K562 (cell line): Measurements from ENCODE around the gene MYL5. TPM values are rescaled to one million over a fixed set of nuclear protein-coding genes. Genes with fewer than 3 reads are reported as not detected.

Source experiments
- ATAC-seq: fragments of 200-7000 bp; cut with Tn5 transposase; 3 replicates; pipeline ENCODE4 v1.9.1; 2020; ENCODE audit warnings: moderate library complexity
- BruUV-seq: library from RNA; stranded (reverse); fragments of 400-500 nt; replicated peaks from 2 replicates; lab custom pipeline; 2021; lab: Mats Ljungman, UMichigan
- CTCF ChIA-PET: fragments of 300-600 bp; formaldehyde crosslinking; extraction: SDS; loops from one replicate; lab custom pipeline; 2021; ENCODE audit warnings: low intra/inter-chr PET ratio; lab: Yijun Ruan, JAX
- POLR2A ChIA-PET: fragments of 300-600, 350-650 bp; sonication (Branson Sonifier 250); formaldehyde crosslinking; extraction: SDS; loops from one replicate; lab custom pipeline; 2021; ENCODE audit warnings: antibody characterized with exemption, inconsistent platforms; lab: Yijun Ruan, JAX
- DNase-seq, 4 experiments: peaks; one replicate each; pipeline versions ENCODE4 v3.0.0 to v3.0.0-alpha.2; 2011 to 2018; ENCODE audit warnings: low spot score in 3 of 4, mixed read lengths in 3 of 4; ENCODE audit errors: extremely low read depth in 1 of 4
- FAIRE-seq: peaks from 2 replicates; lab custom pipeline; 2011; peaks lifted over from hg19 to GRCh38; lab: Jason Lieb, UNC
- H2AFZ ChIP-seq: 2 replicates; pipeline ENCODE4 v1.6.0; 2011; ENCODE audit warnings: low read depth, low read length, control low read depth, inconsistent platforms
- H3K27ac ChIP-seq: fragments of 200-600 bp; 3 replicates; pipeline ENCODE4 v1.8.0; 2011; ENCODE audit warnings: low read depth, mild to moderate bottlenecking, control low read depth, inconsistent platforms, low read length, moderate library complexity, mixed read lengths; ENCODE audit errors: extremely low read depth
- H3K27me3 ChIP-seq, 2 experiments: fragments of 300-600 bp in 1 of 2; 2 replicates in 1 of 2; 3 replicates in 1 of 2; pipeline versions ENCODE4 v1.6.0 to v1.8.0; 2011; ENCODE audit warnings: inconsistent platforms in 2 of 2, low read length in 2 of 2, mild to moderate bottlenecking in 1 of 2, mixed read lengths in 1 of 2, moderate library complexity in 1 of 2; ENCODE audit not compliant: control insufficient read depth in 2 of 2, insufficient read depth in 2 of 2
- H3K36me3 ChIP-seq: fragments of 300-600 bp; 3 replicates; pipeline ENCODE4 v1.8.0; 2011; ENCODE audit warnings: mild to moderate bottlenecking, low read length, inconsistent platforms; ENCODE audit not compliant: control insufficient read depth, insufficient read depth
- H3K4me1 ChIP-seq, 2 experiments: fragments of 200-600 bp in 1 of 2; replicated peaks in 1 of 2; 2 replicates in 1 of 2; 3 replicates in 1 of 2; pipeline versions ENCODE4 v1.5.1 to v1.8.0; 2011; ENCODE audit warnings: inconsistent platforms in 2 of 2, low read length in 2 of 2, mild to moderate bottlenecking in 1 of 2, mixed read lengths in 1 of 2, moderate library complexity in 1 of 2; ENCODE audit not compliant: control insufficient read depth in 2 of 2, insufficient read depth in 2 of 2
- H3K4me2 ChIP-seq: 2 replicates; pipeline ENCODE4 v1.6.1; 2011; ENCODE audit warnings: low read length, control low read depth, inconsistent platforms, mixed read lengths; ENCODE audit not compliant: insufficient read depth
- H3K4me3 ChIP-seq: fragments of 200-600 bp; sonication (generic), shearing (Covaris generic); 2 replicates; pipeline ENCODE4 v1.5.1; 2016; ENCODE audit warnings: control low read depth, inconsistent platforms
- H3K79me2 ChIP-seq: fragments of 200-600 bp; 3 replicates; pipeline ENCODE4 v1.8.0; 2011; ENCODE audit warnings: low read length, inconsistent platforms; ENCODE audit not compliant: control insufficient read depth, insufficient read depth
- H3K9ac ChIP-seq, 2 experiments: 2 replicates each; pipeline versions ENCODE4 v1.6.0 to v1.6.1; 2011; ENCODE audit warnings: low read depth in 2 of 2, low read length in 2 of 2, control low read depth in 1 of 2, inconsistent platforms in 1 of 2, mild to moderate bottlenecking in 1 of 2, mixed read lengths in 1 of 2; ENCODE audit not compliant: insufficient read depth in 1 of 2
- H3K9me1 ChIP-seq: one replicate; pipeline ENCODE4 v1.6.0; 2011; ENCODE audit warnings: inconsistent platforms, mild to moderate bottlenecking, low read length, moderate library complexity; ENCODE audit not compliant: control insufficient read depth, insufficient read depth
- H3K9me3 ChIP-seq: replicated peaks from 2 replicates; pipeline ENCODE4 v1.5.1; 2011; ENCODE audit warnings: low read depth, low read length, inconsistent platforms; ENCODE audit not compliant: control insufficient read depth, insufficient read depth
- H4K20me1 ChIP-seq: replicated peaks from 2 replicates; pipeline ENCODE4 v1.6.1; 2011; ENCODE audit warnings: low read length, inconsistent platforms, mixed read lengths; ENCODE audit not compliant: control insufficient read depth, insufficient read depth
- ELF4 ChIP-seq: fragments of 450-650 bp; formaldehyde crosslinking; IDR thresholded peaks from 2 replicates; pipeline ENCODE4 v1.4.0; 2022; ENCODE audit warnings: missing genetic modification characterization
- KAT2B ChIP-seq: IDR thresholded peaks from one replicate; pipeline ENCODE4 v1.6.1; 2012; ENCODE audit warnings: low read depth, mild to moderate bottlenecking, control low read depth, inconsistent platforms, low read length, moderate library complexity
- NBN ChIP-seq: fragments of 450-650 bp; IDR thresholded peaks from 2 replicates; pipeline ENCODE4 v1.6.1; 2016; ENCODE audit warnings: low read depth, mild to moderate bottlenecking
- NONO ChIP-seq, 2 experiments: fragments of 200-400 bp in 1 of 2; fragments of 450-650 bp in 1 of 2; formaldehyde crosslinking in 1 of 2; IDR thresholded peaks; 2 replicates each; pipeline ENCODE4 v1.6.1; 2017; ENCODE audit warnings: low read depth in 2 of 2, mild to moderate bottlenecking in 2 of 2, moderate library complexity in 2 of 2, low read length in 1 of 2
- POLR2G ChIP-seq: fragments of 200-400 bp; formaldehyde crosslinking; IDR thresholded peaks from 2 replicates; pipeline ENCODE4 v1.6.1; 2017; ENCODE audit warnings: low read depth, mild to moderate bottlenecking, antibody characterized with exemption, low read length, moderate library complexity
- TAF1 ChIP-seq: IDR thresholded peaks from 2 replicates; pipeline ENCODE4 v1.6.1; 2011; ENCODE audit warnings: mild to moderate bottlenecking, low read length, moderate library complexity; ENCODE audit not compliant: insufficient read depth, control insufficient read depth, severe bottlenecking; ENCODE audit errors: extremely low read depth
- ZNF511 ChIP-seq: sonication (generic); formaldehyde crosslinking; IDR thresholded peaks from 2 replicates; pipeline ENCODE4 v1.8.0; 2022; ENCODE audit warnings: mild to moderate bottlenecking, missing genetic modification reagents
- ZNF766 ChIP-seq: fragments of 200-800 bp; sonication (Bioruptor generic); conservative IDR thresholded peaks from 2 replicates; pipeline ENCODE4 v1.6.1; 2016; ENCODE audit warnings: missing genetic modification characterization, missing compliant biosample characterization
- WGBS: fragments of 100-300 bp; shearing (Covaris generic); methylation state at CpG from one replicate; pipeline ENCODE4 v1.1.6; 2016; ENCODE audit warnings: low coverage, mixed read lengths; ENCODE audit not compliant: insufficient coverage; ENCODE audit errors: missing lambda C conversion rate; 5-methylcytosine and 5-hydroxymethylcytosine counted together
- in situ Hi-C: fragments of 300-500 bp; cut with MboI; formaldehyde crosslinking; loops from 4 replicates; pipeline ENCODE4 v1.15.0; 2018; ENCODE audit warnings: inconsistent platforms, mixed read lengths
- intact Hi-C: fragments of 100-400 bp; cut with micrococcal nuclease; formaldehyde crosslinking; loops from 2 replicates; pipeline ENCODE4 v1.14.2; 2022
- polyA plus RNA-seq, 8 experiments: library from polyadenylated mRNA; depleted of rRNA in 4 of 8; stranded (reverse) in 5 of 8; unstranded in 3 of 8; fragments of >200 nt; fragmentation: Nextera tagmentation in 2 of 8; fragmentation: Illumina TruSeq in 1 of 8; extraction: Ambion mirVana in 2 of 8; extraction: Trizol in 1 of 8; gene quantifications; 2 replicates each; pipeline versions ENCODE4 v1.2.1 to v1.2.3, GENCODE V29; 2011 to 2014; ENCODE audit warnings: inconsistent platforms in 1 of 8, missing spikeins in 1 of 8
- total RNA-seq, 7 experiments: library from RNA; depleted of rRNA in 6 of 7; stranded (reverse); fragments of >200 nt in 6 of 7; fragmentation: Illumina TruSeq in 2 of 7; extraction: Trizol in 2 of 7; gene quantifications; 2 replicates each; pipeline versions ENCODE4 v1.2.1 to v1.2.3, GENCODE V29; 2011 to 2021; ENCODE audit warnings: low replicate concordance in 1 of 7

MYL5 gene
- total and polyA plus RNA-seq, 9 of the 15 experiments (the other 6 are each of a cell fraction or from before 2014, with no cell fraction given): 1.4 to 10.0 (median 4.1) TPM

GRCh38 chr4:665751-666435, 8.4 kb upstream of the MYL5 start:
- Histone ChIP-seq H3K4me3 (no peak overlapping the region), H3K36me3 (peaks cover 5% of the 10 kb centered on the region; the same call in 2 of the 3 replicates), H3K4me1 (peaks cover 0 to 42% of the 10 kb centered on the region in 2 experiments; a peak in 2 of 5 replicates), H3K27me3 (peaks cover 21 to 52% of the 10 kb centered on the region in 2 experiments; a peak in 3 of 5 replicates), H4K20me1 (no peaks in the 10 kb centered on the region), H3K9ac (peak overlapping the region in 1 of 2 experiments; percentile 43; a peak in 1 of 4 replicates), H3K9me1 (no peaks in the 10 kb centered on the region), H3K79me2 (no peaks in the 10 kb centered on the region), H3K27ac (no peak overlapping the region), H2AFZ (no peak overlapping the region), H3K9me3 (no peaks in the 10 kb centered on the region), H3K4me2 (no peak overlapping the region)
- CTCF ChIA-PET: no interaction called here
- intact Hi-C loops: no loop called here
- POLR2A ChIA-PET: interaction anchor here (1.0 kb wide), 1 partner anchor 13 kb away, joined by 3 read pairs; no protein-coding TSS in a partner anchor
- FAIRE-seq (no peak), ATAC-seq (peak; percentile 49), DNase-seq (no peak)
- 4% methylated on average over 15 of the region's 22 CpGs for WGBS
- no TSS peak for BruUV-seq
- TF ChIP-seq ZNF766 (CRISPR knock-in tag) (no peak), NBN (no peak), KAT2B (no peak), TAF1 (no peak), ELF4 (no peak), ZNF511 (no peak), NONO (IDR thresholded peaks at IDR 0.05; ENCODE audit: low read depth in 2 of 2, low read length in 1 of 2) (no peak), POLR2G (peak; percentile 16)
- TF ChIP-seq, all 486 proteins: peak for 1
- in situ Hi-C loops: no loop called here
